Activated gamma-delta T cell treated with Interleukin-2 at 50 U/mL for 16 hours (primary cell): ENCODE measurements around the gene EVI5L.
"Not testable (repeated sequence)": the region's sequence is repeated elsewhere in the genome, so short reads cannot be mapped to it uniquely, and the experiment has no call there.

Source experiments
- DNase-seq: peaks from one replicate; pipeline ENCODE4 v3.0.0-alpha.2; 2020

Gene EVI5L

DNA sequence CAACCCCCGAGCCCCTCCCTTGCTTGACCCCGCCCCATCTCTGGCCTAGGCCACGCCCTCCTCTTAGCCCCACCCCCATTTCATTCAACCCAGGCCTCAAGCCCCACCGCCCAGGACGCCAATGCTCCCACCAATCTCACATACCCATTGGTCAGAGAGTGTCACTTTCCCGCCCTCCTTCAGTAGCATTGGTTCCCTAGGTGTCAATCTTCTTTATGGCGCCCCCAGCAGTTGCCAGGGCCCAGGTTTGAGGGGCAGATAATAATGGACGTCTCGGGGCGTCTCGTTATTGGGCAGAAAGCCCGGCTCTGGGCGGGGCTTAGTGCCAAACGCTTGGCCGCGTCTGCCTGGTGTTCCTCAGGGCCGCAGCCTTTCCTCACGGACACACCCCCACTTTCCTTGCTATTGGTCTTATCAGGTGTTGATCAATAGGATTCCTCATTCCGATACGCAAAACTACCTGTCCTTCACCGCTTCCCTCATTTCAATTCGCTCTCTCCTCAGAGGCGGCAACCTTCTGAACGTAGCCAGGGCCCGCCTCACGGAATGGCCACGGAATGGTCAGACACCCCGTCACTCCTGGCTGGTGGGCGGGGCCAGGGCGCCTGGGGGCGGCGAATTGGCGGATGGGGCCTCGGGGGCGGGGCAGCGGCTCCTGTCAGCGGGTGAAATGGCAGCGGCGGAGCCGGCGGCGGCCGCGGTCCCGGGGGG lies at the start of gene EVI5L:
EVI5L (plus strand) TSS at position 658 of the 711 bp plus-strand sequence. CDS start 16,325 bp downstream, outside the sequence.
- peak; percentile 100 for DNase-seq

- DNase-seq: no peak
Measured at GRCh38 chr19:7781157-7781556, 48.9 kb upstream of the EVI5L start.

- DNase-seq: no peak
Measured at GRCh38 chr19:7783991-7784423, 46.0 kb upstream of the EVI5L start.

- no peak for DNase-seq
Measured at GRCh38 chr19:7784856-7785255, 45.2 kb upstream of the EVI5L start.

GRCh38 chr19:7787141-7787540 lies 42.9 kb upstream of the EVI5L start:
- DNase-seq: no peak

DNA sequence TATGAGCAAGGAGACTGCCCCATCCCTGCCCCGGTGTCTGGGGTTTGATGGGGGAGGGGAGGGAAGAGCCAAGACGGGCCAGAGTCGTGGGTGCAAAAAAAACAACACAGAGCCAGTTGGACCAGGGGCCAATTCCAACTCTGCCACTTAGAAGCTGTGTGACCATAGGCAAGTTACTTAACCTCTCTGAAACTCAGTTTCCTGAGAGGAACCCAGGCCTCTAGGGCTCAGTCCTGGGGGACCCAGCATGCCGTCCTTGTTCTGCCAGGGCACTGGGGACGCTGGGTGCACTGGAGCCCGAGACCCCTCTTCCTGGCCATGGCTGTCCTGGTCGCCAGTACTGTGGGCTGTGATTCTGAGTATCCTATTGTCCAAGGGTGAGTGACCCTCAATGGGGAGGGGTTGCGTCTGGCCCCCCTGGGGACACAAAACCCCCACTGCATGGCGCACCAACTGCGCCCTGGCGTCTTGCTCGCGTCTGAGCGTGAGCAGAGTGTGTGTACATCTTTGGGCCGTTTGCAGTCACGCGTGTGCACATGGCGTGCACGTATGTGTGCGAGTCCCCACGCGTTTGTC lies 42.3 kb upstream of the EVI5L start:
- DNase-seq: no peak

- DNase-seq: no peak
Measured at GRCh38 chr19:7788178-7788932, 41.7 kb upstream of the EVI5L start.

- DNase-seq: no peak
Measured at GRCh38 chr19:7788933-7789323, 41.1 kb upstream of the EVI5L start.

DNA sequence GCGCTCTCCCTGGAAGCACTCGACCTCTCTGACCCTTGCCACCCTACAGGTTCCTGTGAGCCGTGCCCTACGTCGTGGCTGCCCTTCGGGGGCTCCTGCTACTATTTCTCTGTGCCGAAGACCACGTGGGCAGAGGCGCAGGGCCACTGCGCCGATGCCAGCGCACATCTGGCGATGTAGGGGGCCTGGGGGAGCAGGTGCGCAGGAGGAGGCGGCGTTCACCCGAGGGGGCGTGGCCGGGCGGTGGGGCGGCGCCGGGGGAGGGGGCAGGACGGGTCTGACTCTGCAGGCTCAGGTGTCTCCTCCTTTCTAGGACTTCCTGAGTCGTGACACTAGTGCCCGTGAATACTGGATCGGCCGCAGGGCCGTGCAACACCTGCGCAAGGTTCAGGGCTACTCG lies 40.6 kb upstream of the EVI5L start:
- DNase-seq: no peak

- DNase-seq: no peak
Measured at GRCh38 chr19:7790416-7790815, 39.6 kb upstream of the EVI5L start.

DNA sequence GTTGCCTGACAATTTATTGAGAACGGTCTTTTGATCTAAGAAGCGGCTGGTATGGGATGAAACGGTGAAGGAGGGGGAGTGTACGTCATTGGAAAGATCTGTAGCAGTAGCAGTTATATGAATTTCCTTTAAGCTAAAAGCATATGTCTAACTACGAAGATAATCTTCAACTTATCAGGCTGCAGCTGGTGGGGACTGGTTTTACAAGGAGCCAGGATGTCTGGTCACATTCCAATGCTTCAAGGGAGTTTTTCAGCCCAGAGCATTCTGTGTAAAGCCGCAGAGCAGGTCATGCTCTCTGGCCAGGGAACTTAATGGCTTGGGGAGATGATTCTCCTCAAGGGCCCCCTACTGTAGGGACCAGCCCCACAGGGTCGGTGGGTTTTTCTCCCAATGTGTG lies 37.7 kb upstream of the EVI5L start:
- no peak for DNase-seq

DNA sequence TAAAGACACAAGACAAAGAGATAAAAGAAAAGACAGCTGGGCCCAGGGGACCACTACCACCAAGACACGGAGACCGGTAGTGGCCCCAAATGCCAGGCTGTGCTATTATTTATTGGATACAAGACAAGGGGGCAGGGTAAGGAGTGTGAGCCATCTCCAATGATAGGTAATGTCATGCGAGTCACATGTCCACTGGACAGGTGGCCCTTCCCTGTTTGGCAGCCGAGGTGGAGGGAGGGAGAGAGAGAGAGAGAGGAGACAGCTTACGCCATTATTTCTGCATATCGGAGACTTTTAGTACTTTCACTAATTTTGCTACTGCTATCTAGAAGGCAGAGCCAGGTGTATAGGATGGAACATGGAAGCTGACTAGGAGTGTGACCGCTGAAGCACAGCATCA lies 37.3 kb upstream of the EVI5L start:
- DNase-seq: not testable (repeated sequence)

- no peak for DNase-seq
Measured at GRCh38 chr19:7793493-7793892, 36.5 kb upstream of the EVI5L start.

- no peak for DNase-seq
Measured at GRCh38 chr19:7795555-7796161, 34.4 kb upstream of the EVI5L start.

DNA sequence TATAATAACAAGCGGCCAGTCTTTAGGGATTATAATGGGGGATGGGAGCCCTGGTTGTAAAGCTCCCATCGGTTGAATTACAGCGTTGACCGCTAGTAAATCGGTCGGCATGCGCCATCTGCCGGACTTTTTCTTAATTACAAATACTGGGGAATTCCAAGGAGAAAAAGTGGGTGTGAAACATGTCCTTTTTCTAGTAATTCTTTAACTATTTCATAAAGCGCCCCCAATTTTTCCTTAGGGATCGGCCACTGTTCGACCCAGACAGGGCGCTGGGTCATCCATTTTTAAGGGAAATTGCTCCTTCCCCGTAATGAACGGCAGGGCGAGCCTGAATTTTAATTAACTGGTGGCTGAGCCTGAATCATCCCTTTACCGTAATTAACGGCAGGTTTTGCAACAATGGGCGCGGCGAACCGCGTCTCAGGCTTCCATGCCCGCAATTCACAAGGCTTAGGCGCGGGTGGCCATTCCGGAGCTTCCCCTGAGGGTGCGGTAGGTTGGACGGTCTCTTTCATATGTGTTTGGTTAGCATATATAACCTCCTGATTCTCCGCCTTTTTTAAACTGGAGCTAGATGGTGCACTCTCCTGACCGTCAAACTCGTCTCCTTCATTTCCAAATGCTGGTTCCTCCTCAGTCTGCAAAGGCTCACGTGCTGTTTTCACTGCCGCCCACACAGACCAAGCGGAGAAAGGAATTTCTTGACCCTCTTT lies 30.2 kb upstream of the EVI5L start:
- peak; percentile 44 for DNase-seq

GRCh38 chr19:7801020-7801570 lies 28.9 kb upstream of the EVI5L start:
- no peak for DNase-seq

- DNase-seq: no peak
Measured at GRCh38 chr19:7806234-7806633, 23.8 kb upstream of the EVI5L start.

GRCh38 chr19:7806876-7807275 lies 23.1 kb upstream of the EVI5L start:
- no peak for DNase-seq

DNA sequence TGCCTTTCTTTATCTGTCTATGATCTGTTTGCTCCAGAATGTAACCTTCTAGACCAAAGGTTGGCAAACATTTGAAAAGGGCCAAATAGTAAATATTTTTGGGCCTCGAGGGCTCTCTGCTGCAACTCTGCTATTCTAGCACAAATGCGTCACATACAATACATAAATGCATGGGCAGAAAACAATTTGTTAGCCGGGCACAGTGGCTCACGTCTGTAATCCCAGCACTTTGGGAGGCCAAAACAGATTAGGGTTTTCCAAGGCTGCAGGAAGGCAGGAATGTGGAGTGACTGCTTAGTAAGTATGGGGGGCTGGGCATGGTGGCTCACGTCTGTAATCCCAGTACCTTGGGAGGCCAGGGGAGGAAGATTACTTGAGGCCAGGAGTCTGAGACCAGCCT lies 21.9 kb upstream of the EVI5L start:
- DNase-seq: no peak

DNA sequence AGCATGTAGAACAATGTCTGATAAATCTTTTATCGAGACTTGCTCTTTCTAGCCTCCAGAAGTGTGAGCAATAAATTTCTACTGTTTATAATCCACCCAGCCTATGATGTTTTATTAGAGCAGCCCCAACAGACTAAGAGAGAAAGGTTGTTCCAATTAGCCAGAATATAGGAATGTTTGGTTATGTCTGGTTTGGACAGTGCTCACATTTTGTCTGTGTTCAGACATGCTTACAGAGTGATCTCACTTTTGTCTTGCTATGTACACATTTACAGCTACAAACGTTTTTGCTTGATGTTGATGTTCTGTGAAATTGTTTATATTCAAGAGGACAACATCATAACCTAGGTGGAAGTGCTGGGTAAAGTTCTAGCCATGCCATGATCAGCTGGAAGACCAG lies 18.0 kb upstream of the EVI5L start:
- no peak for DNase-seq

- no peak for DNase-seq
Measured at GRCh38 chr19:7815325-7815724, 14.7 kb upstream of the EVI5L start.

DNA sequence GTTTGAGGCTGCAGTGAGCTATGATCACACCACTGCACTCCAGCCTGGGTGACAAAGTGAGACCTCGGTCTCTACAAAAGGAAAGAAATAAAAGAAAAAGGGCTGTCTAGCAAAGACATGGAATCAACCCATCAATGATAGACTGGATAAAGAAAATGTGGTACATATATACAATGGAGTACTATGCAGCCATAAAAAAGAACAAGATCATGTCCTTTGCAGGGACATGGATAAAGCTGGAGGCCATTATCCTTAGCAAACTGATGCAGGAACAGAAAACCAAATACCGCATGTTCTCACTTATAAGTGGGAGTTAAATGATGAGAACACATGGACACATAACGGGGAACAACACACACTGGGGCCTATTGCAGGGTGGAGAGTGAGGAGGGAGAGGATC lies 14.0 kb upstream of the EVI5L start:
- not testable (repeated sequence) for DNase-seq

DNA sequence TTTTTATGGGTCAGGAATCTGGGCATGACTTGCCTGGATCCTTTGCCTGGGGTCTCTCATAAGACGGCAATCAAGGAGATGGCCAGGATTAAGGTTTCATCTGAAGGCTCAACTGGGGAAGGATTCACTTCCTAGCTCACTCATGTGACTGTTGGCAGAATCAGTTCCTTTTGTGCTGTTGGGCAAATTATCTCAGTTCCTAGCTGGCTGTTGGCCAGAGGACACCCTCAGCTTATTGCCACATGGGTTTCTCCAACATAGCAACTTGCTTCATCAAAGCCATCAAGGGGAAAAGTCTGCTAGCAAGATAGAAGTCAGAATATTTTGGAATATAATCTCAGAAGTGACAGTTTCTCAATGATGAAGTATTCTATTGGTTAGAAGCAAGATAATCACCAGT lies 12.2 kb upstream of the EVI5L start:
- no peak for DNase-seq
